CD4-positive, alpha-beta T cell (primary cell): ENCODE results near the gene CPAMD8. TPM values are rescaled to one million over a fixed set of nuclear protein-coding genes. Genes with fewer than 3 reads are reported as not detected.
"Not testable (repeated sequence)": the region's sequence is repeated elsewhere in the genome, so short reads cannot be mapped to it uniquely, and the experiment has no call there.

ENCODE experiments used
- ATAC-seq: fragments of 200-7000 bp; cut with Tn5 transposase; one replicate; pipeline ENCODE4 v1.10.0; 2022; ENCODE audit warnings: mild to moderate bottlenecking; ENCODE audit not compliant: poor library complexity
- CTCF ChIA-PET: fragments of 350-600 bp; sonication (Branson Sonifier 250); formaldehyde crosslinking; loops from one replicate; lab custom pipeline; 2021; ENCODE audit warnings: antibody characterized with exemption, inconsistent platforms; lab: Charles Lee
- POLR2A ChIA-PET: fragments of 350-600 bp; sonication (Branson Sonifier 250); formaldehyde crosslinking; loops from one replicate; lab custom pipeline; 2021; ENCODE audit warnings: antibody characterized with exemption, inconsistent platforms; lab: Charles Lee
- DNase-seq, 14 experiments: peaks; one replicate each; pipeline ENCODE4 v3.0.0-alpha.2; 2013 to 2020; ENCODE audit warnings: mixed read lengths in 2 of 14
- H3K27ac ChIP-seq, 2 donors: one replicate each; pipeline versions ENCODE4 v1.5.1 to v1.7.0; 2013; ENCODE audit warnings: low read length in 2 of 2, low read depth in 1 of 2, mild to moderate bottlenecking in 1 of 2
- H3K27me3 ChIP-seq, 2 experiments: 1 replicate in 1 of 2; 2 replicates in 1 of 2; pipeline versions ENCODE4 v1.6.1 to v1.7.0; 2013; ENCODE audit warnings: low read length in 2 of 2, control low read depth in 1 of 2, mild to moderate bottlenecking in 1 of 2, moderate library complexity in 1 of 2; ENCODE audit not compliant: insufficient read depth in 2 of 2, control insufficient read depth in 1 of 2
- H3K36me3 ChIP-seq: one replicate; pipeline ENCODE4 v1.6.1; 2013; ENCODE audit warnings: low read length, control low read depth; ENCODE audit not compliant: insufficient read depth
- H3K4me1 ChIP-seq: one replicate; pipeline ENCODE4 v1.6.1; 2013; ENCODE audit warnings: low read length, control low read depth; ENCODE audit not compliant: insufficient read depth
- H3K4me3 ChIP-seq: one replicate; pipeline ENCODE4 v1.5.1; 2013; ENCODE audit warnings: mild to moderate bottlenecking, low read length, moderate library complexity
- H3K9me3 ChIP-seq, 2 experiments: 1 replicate in 1 of 2; 2 replicates in 1 of 2; pipeline versions ENCODE4 v1.6.1 to v1.7.0; 2013; ENCODE audit warnings: low read length in 2 of 2, mild to moderate bottlenecking in 2 of 2, control low read depth in 1 of 2, moderate library complexity in 1 of 2; ENCODE audit not compliant: control insufficient read depth in 1 of 2, insufficient read depth in 1 of 2
- H3K27ac Mint-ChIP-seq: one replicate; pipeline ENCODE4 v1.8.0; 2020; ENCODE audit warnings: mixed read lengths
- H3K27me3 Mint-ChIP-seq: one replicate; pipeline ENCODE4 v1.8.0; 2021; ENCODE audit warnings: mixed read lengths
- H3K36me3 Mint-ChIP-seq: one replicate; pipeline ENCODE4 v1.8.0; 2021; ENCODE audit warnings: low read depth, mixed read lengths
- H3K4me1 Mint-ChIP-seq: one replicate; pipeline ENCODE4 v1.8.0; 2021; ENCODE audit warnings: low read depth, mixed read lengths
- H3K4me3 Mint-ChIP-seq: one replicate; pipeline ENCODE4 v1.8.0; 2020; ENCODE audit warnings: mild to moderate bottlenecking, mixed read lengths
- H3K9me3 Mint-ChIP-seq: one replicate; pipeline ENCODE4 v1.8.0; 2020; ENCODE audit warnings: mixed read lengths
- CTCF ChIP-seq: fragments of 200-600 bp; IDR thresholded peaks from one replicate; pipeline ENCODE4 v1.8.0; 2022; ENCODE audit warnings: antibody characterized with exemption, mild to moderate bottlenecking
- intact Hi-C, 2 experiments: fragments of 100-400 bp; cut with DNase I in 1 of 2; cut with micrococcal nuclease in 1 of 2; formaldehyde crosslinking; loops; one replicate each; pipeline versions ENCODE4 v1.15.1 to v1.9.0; 2023 to 2025; cut with DNase I, micrococcal nuclease
- total RNA-seq, 174 experiments: library from RNA in 2 of 174; stranded (reverse) in 2 of 174; gene quantifications; one replicate each; pipeline ENCODE4 v1.2.3 and lab custom pipeline; 2021 to 2026

Gene CPAMD8
- total RNA-seq, 2 experiments from 2014 or later, result 0.05 to 0.34 TPM

GRCh38 chr19:16942583-16942982, 84.0 kb downstream of the CPAMD8 start:
- no peak overlapping the region for H3K4me3 ChIP-seq
- H3K27ac Mint-ChIP-seq, result no peak overlapping the region
- no peaks in the 10 kb centered on the region for H3K4me1 Mint-ChIP-seq
- H3K27me3 Mint-ChIP-seq, result peaks cover 4% of the 10 kb centered on the region
- ChIA-PET POLR2A (no interaction called here), CTCF (no interaction called here)
- H3K9me3 Mint-ChIP-seq, result no peaks in the 10 kb centered on the region
- H3K27ac ChIP-seq, result no peak overlapping the region
- no peaks in the 10 kb centered on the region for H3K9me3 ChIP-seq
- H3K36me3 ChIP-seq, result no peaks in the 10 kb centered on the region
- no peaks in the 10 kb centered on the region for H3K4me1 ChIP-seq
- ATAC-seq, result no peak
- no peak overlapping the region for H3K4me3 Mint-ChIP-seq
- no peaks in the 10 kb centered on the region for H3K36me3 Mint-ChIP-seq
- TF ChIP-seq CTCF, result no peak
- intact Hi-C loops, result no loop called here
- DNase-seq, result no peak
- no peaks in the 10 kb centered on the region for H3K27me3 ChIP-seq

DNA sequence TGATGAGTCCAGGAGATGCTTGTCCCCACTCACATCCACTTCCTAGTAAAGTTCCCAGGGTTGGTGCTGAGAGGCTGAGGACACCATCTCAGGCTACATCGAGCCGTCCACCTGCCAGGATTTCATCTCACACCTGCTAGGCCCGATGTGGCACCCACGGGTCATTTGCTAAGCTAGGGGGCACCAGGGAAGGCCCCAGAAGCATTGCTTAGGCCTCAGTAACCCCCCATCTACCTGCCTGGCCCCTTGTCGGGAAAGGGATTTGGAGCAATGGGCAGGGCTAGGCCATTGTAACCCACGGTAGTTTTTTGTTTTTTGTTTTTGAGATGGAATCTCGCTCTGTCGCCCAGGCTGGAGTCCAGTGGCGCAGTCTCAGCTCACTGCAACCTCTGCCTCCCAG, 86.0 kb downstream of the CPAMD8 start:
- Mint-ChIP-seq H3K4me3 (no peak overlapping the region), H3K27ac (no peak overlapping the region), H3K9me3 (peaks cover 4% of the 10 kb centered on the region), H3K36me3 (no peaks in the 10 kb centered on the region), H3K27me3 (peaks cover 4% of the 10 kb centered on the region), H3K4me1 (no peaks in the 10 kb centered on the region)
- DNase-seq (no peak), ATAC-seq (no peak)
- peaks cover 0 to 2% of the 10 kb centered on the region in 2 experiments for H3K9me3 ChIP-seq
- no peaks in the 10 kb centered on the region for H3K27me3 ChIP-seq
- H3K4me1 ChIP-seq, result no peaks in the 10 kb centered on the region
- H3K4me3 ChIP-seq, result no peak overlapping the region
- ChIA-PET POLR2A (no interaction called here), CTCF (no interaction called here)
- no peak for TF ChIP-seq CTCF
- intact Hi-C loops, result no loop called here
- H3K27ac ChIP-seq, result no peak overlapping the region
- H3K36me3 ChIP-seq, result no peaks in the 10 kb centered on the region

DNA sequence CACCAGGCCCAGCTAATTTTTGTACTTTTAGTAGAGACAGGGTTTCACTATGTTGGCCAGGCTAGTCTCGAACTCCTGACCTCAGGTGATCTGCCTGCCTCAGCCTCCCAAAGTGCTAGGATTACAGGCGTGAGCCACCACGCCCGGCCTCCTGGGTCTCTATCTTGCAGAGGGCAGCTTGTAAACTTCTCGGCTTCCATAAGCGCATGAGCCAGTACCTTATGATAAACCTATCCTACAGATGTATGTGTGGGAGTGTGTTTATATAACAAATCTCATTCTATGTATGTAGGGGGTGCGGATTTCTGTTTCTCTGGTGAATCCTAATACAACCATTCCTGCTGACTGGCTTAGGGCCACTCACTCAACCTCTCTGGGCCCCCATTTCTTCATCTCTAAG, 86.5 kb downstream of the CPAMD8 start:
- H3K4me3 Mint-ChIP-seq, intact Hi-C loops, ATAC-seq, H3K27ac ChIP-seq, H3K27me3 ChIP-seq, H3K4me1 ChIP-seq, H3K4me1 Mint-ChIP-seq, H3K36me3 ChIP-seq, H3K27me3 Mint-ChIP-seq, H3K4me3 ChIP-seq, H3K9me3 ChIP-seq, CTCF ChIA-PET, H3K36me3 Mint-ChIP-seq, H3K27ac Mint-ChIP-seq, H3K9me3 Mint-ChIP-seq, DNase-seq, POLR2A ChIA-PET: not testable (repeated sequence)

DNA sequence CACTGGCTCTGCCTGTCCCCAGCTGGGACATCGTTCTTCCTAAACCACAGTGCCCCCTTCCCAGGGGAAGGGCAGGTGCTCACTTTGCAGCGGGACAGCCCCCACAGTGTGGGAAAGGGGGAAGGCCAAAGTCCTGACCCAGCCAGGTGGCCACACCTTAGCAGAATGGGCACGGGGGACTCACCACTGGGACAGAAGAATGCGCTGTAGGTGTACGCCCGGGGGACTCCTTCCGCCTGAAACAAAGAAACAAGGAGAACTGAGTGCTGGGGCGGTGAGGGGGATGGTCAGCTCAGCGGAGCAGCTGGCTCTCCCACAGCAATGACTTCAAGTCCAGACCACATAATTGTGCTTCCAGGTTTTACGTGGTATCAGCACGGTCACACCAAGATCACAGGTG, 88.4 kb downstream of the CPAMD8 start:
- DNase-seq (no peak), ATAC-seq (no peak)
- Histone ChIP-seq H3K4me1 (no peaks in the 10 kb centered on the region), H3K4me3 (no peak overlapping the region), H3K27ac (no peak overlapping the region), H3K36me3 (no peaks in the 10 kb centered on the region), H3K27me3 (no peaks in the 10 kb centered on the region), H3K9me3 (peaks cover 0 to 21% of the 10 kb centered on the region in 2 experiments)
- Mint-ChIP-seq H3K9me3 (peaks cover 12% of the 10 kb centered on the region), H3K4me3 (no peak overlapping the region), H3K27me3 (peaks cover 4% of the 10 kb centered on the region), H3K4me1 (no peaks in the 10 kb centered on the region), H3K27ac (no peak overlapping the region), H3K36me3 (no peaks in the 10 kb centered on the region)
- ChIA-PET POLR2A (no interaction called here), CTCF (no interaction called here)
- intact Hi-C loops, result no loop called here
- TF ChIP-seq CTCF, result no peak

DNA sequence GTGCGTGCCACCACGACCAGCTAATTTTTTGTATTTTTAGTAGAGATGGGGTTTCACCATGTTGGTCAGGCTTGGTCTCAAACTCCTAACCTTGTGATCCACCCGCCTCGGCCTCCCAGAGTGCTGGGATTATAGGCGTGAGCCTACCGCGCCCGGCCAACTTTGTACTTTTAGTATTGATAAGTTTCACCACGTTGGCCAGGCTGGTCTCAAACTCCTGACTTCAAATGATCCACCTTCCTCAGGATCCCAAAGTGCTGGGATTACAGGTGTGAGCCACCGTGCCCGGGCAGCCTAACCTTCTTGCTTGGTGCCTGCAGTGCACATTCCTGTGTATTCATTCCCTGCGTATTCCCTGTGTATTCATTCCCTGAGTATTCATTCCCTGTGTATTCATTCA, 88.8 kb downstream of the CPAMD8 start:
- POLR2A ChIA-PET, H3K27me3 ChIP-seq, H3K27ac Mint-ChIP-seq, H3K27ac ChIP-seq, CTCF ChIA-PET, H3K4me3 Mint-ChIP-seq, DNase-seq, H3K36me3 ChIP-seq, H3K27me3 Mint-ChIP-seq, ATAC-seq, intact Hi-C loops, H3K4me1 Mint-ChIP-seq, H3K4me1 ChIP-seq, H3K4me3 ChIP-seq, H3K36me3 Mint-ChIP-seq: not testable (repeated sequence)
- peaks cover 13% of the 10 kb centered on the region for H3K9me3 Mint-ChIP-seq
- H3K9me3 ChIP-seq, result peaks cover 0 to 21% of the 10 kb centered on the region in 2 experiments
